HEK293 (cell line): ENCODE measurements around the gene ADAMTSL2.

Source experiments
- CTCF ChIA-PET: fragments of 350-600 bp; formaldehyde crosslinking; extraction: SDS; loops from one replicate; lab custom pipeline; 2021; ENCODE audit warnings: antibody characterized with exemption; lab: Yijun Ruan, JAX
- POLR2A ChIA-PET: fragments of 300-600 bp; formaldehyde crosslinking; extraction: SDS; loops from one replicate; lab custom pipeline; 2020; ENCODE audit warnings: antibody characterized with exemption, inconsistent platforms; lab: Yijun Ruan, JAX
- H3K27ac ChIP-seq: fragments of 200-500 bp; sonication (Bioruptor generic); 2 replicates; pipeline ENCODE4 v1.5.1; 2014; ENCODE audit warnings: low read depth, low read length, control low read depth, inconsistent platforms; ENCODE audit errors: extremely low read depth
- H3K36me3 ChIP-seq, 2 experiments: fragments of 200-500 bp in 1 of 2; sonication (Bioruptor generic) in 1 of 2; 1 replicate in 1 of 2; 2 replicates in 1 of 2; pipeline ENCODE4 v1.5.1; 2014 to 2017; ENCODE audit warnings: inconsistent platforms in 2 of 2, low read length in 2 of 2; ENCODE audit not compliant: control insufficient read depth in 2 of 2, insufficient read depth in 1 of 2
- H3K4me1 ChIP-seq: fragments of 200-500 bp; sonication (Bioruptor generic); 2 replicates; pipeline ENCODE4 v1.5.1; 2014; ENCODE audit warnings: mild to moderate bottlenecking, low read length, inconsistent platforms; ENCODE audit not compliant: control insufficient read depth, insufficient read depth
- H3K4me3 ChIP-seq: 2 replicates; pipeline ENCODE4 v1.5.1; 2011; ENCODE audit warnings: low read depth, mild to moderate bottlenecking, control low read depth, low read length, moderate library complexity
- H3K9me3 ChIP-seq: fragments of 200-500 bp; sonication (Bioruptor generic); 2 replicates; pipeline ENCODE4 v1.5.1; 2014; ENCODE audit warnings: low read depth, low read length, inconsistent platforms; ENCODE audit not compliant: control insufficient read depth, insufficient read depth
- ATF2 ChIP-seq: fragments of 450-650 bp; formaldehyde crosslinking; IDR thresholded peaks from 2 replicates; pipeline ENCODE4 v1.5.1; 2016; ENCODE audit warnings: missing biosample characterization, missing genetic modification characterization, low read depth
- BCL11A ChIP-seq: fragments of 450-650 bp; formaldehyde crosslinking; IDR thresholded peaks from 2 replicates; pipeline ENCODE4 v1.5.1; 2016; ENCODE audit warnings: low read depth, missing biosample characterization, missing genetic modification characterization
- ELK4 ChIP-seq: IDR thresholded peaks from 2 replicates; pipeline ENCODE4 v1.6.1; 2011; ENCODE audit warnings: mild to moderate bottlenecking, low read depth, low read length, borderline replicate concordance
- KLF7 ChIP-seq: fragments of 450-650 bp; formaldehyde crosslinking; IDR thresholded peaks from 2 replicates; pipeline ENCODE4 v1.5.1; 2016; ENCODE audit warnings: missing biosample characterization, missing genetic modification characterization, borderline replicate concordance
- ZFP37 ChIP-seq: fragments of 450-650 bp; formaldehyde crosslinking; IDR thresholded peaks from 2 replicates; pipeline ENCODE4 v1.5.1; 2016; ENCODE audit warnings: missing biosample characterization, missing genetic modification characterization
- ZNF133 ChIP-seq: fragments of 450-650 bp; formaldehyde crosslinking; IDR thresholded peaks from 2 replicates; pipeline ENCODE4 v1.5.1; 2016; ENCODE audit warnings: missing biosample characterization, missing genetic modification characterization
- ZNF138 ChIP-seq: fragments of 450-650 bp; formaldehyde crosslinking; IDR thresholded peaks from 2 replicates; pipeline ENCODE4 v1.5.1; 2016; ENCODE audit warnings: missing biosample characterization, missing genetic modification characterization, borderline replicate concordance
- ZNF148 ChIP-seq: fragments of 450-650 bp; formaldehyde crosslinking; IDR thresholded peaks from 2 replicates; pipeline ENCODE4 v1.5.0; 2017; ENCODE audit warnings: missing biosample characterization, missing genetic modification characterization, borderline replicate concordance
- ZNF175 ChIP-seq: fragments of 450-650 bp; formaldehyde crosslinking; IDR thresholded peaks from 2 replicates; pipeline ENCODE4 v1.5.1; 2016; ENCODE audit warnings: missing biosample characterization, missing genetic modification characterization
- ZNF362 ChIP-seq: fragments of 450-650 bp; formaldehyde crosslinking; IDR thresholded peaks from 2 replicates; pipeline ENCODE4 v1.5.1; 2016; ENCODE audit warnings: missing biosample characterization, missing genetic modification characterization
- ZNF391 ChIP-seq: fragments of 450-650 bp; formaldehyde crosslinking; IDR thresholded peaks from 2 replicates; pipeline ENCODE4 v1.5.1; 2016; ENCODE audit warnings: low read depth, missing biosample characterization, missing genetic modification characterization, borderline replicate concordance
- ZNF433 ChIP-seq: fragments of 450-650 bp; formaldehyde crosslinking; IDR thresholded peaks from 2 replicates; pipeline ENCODE4 v1.5.1; 2016; ENCODE audit warnings: missing biosample characterization, missing genetic modification characterization, low read depth
- ZNF449 ChIP-seq: fragments of 450-650 bp; formaldehyde crosslinking; IDR thresholded peaks from 2 replicates; pipeline ENCODE4 v1.5.1; 2017; ENCODE audit warnings: missing biosample characterization, mild to moderate bottlenecking, missing genetic modification characterization, moderate library complexity
- ZNF501 ChIP-seq: fragments of 450-650 bp; formaldehyde crosslinking; IDR thresholded peaks from 2 replicates; pipeline ENCODE4 v1.5.1; 2016; ENCODE audit warnings: missing biosample characterization, missing genetic modification characterization
- ZNF560 ChIP-seq: fragments of 450-650 bp; formaldehyde crosslinking; IDR thresholded peaks from 2 replicates; pipeline ENCODE4 v1.5.1; 2017; ENCODE audit warnings: missing biosample characterization, missing genetic modification characterization, borderline replicate concordance
- ZNF645 ChIP-seq: fragments of 450-650 bp; formaldehyde crosslinking; IDR thresholded peaks from 2 replicates; pipeline ENCODE4; 2016; ENCODE audit warnings: missing biosample characterization, missing genetic modification characterization
- ZSCAN16 ChIP-seq: fragments of 450-650 bp; formaldehyde crosslinking; IDR thresholded peaks from 2 replicates; pipeline ENCODE4 v1.5.1; 2016; ENCODE audit warnings: missing biosample characterization, missing genetic modification characterization

The ADAMTSL2 gene

GRCh38 chr9:133516256-133516960 lies 18.1 kb upstream of the ADAMTSL2 start:
- no peak for TF ChIP-seq ELK4
- no peak for TF ChIP-seq ZNF560 (tag by site-specific recombination)
- TF ChIP-seq ZNF175 (tag by site-specific recombination): no peak
- TF ChIP-seq ZNF433 (tag by site-specific recombination): no peak
- TF ChIP-seq ATF2 (tag by site-specific recombination): no peak
- no peak for TF ChIP-seq ZNF645
- TF ChIP-seq ZFP37: no peak
- TF ChIP-seq ZNF449 (tag by site-specific recombination): no peak
- TF ChIP-seq BCL11A (tag by site-specific recombination): no peak
- no peak for TF ChIP-seq ZNF501
- TF ChIP-seq ZNF138 (tag by site-specific recombination): no peak
- TF ChIP-seq ZSCAN16 (tag by site-specific recombination): no peak
- TF ChIP-seq ZNF391 (tag by site-specific recombination): no peak
- no peak for TF ChIP-seq ZNF148
- TF ChIP-seq ZNF133 (tag by site-specific recombination): no peak
- TF ChIP-seq ZNF362 (tag by site-specific recombination): no peak
- TF ChIP-seq KLF7 (tag by site-specific recombination): no peak
- TF ChIP-seq, all 188 proteins: peak for 0
- POLR2A ChIA-PET: no interaction called here
- Histone ChIP-seq H3K9me3 (no peaks in the 10 kb centered on the region), H3K4me1 (no peaks in the 10 kb centered on the region), H3K27ac (no peak overlapping the region), H3K36me3 (no peaks in the 10 kb centered on the region), H3K4me3 (no peak overlapping the region)
- CTCF ChIA-PET: interaction anchor here (0.5 to 0.7 kb wide), 2 partner anchors 17 to 40 kb away, joined by 3 read pairs; no protein-coding TSS in a partner anchor
